HG02852 (cell line): ENCODE results near the gene MLXIP.
"Not testable (repeated sequence)": the region's sequence is repeated elsewhere in the genome, so short reads cannot be mapped to it uniquely, and the experiment has no call there.

Source experiments
- ATAC-seq: cut with Tn5 transposase; IDR thresholded peaks from one replicate; pipeline ENCODE4 v1.9.1; 2021; ENCODE audit warnings: mild to moderate bottlenecking, moderate library complexity; ENCODE audit not compliant: unreplicated experiment

The MLXIP gene

DNA sequence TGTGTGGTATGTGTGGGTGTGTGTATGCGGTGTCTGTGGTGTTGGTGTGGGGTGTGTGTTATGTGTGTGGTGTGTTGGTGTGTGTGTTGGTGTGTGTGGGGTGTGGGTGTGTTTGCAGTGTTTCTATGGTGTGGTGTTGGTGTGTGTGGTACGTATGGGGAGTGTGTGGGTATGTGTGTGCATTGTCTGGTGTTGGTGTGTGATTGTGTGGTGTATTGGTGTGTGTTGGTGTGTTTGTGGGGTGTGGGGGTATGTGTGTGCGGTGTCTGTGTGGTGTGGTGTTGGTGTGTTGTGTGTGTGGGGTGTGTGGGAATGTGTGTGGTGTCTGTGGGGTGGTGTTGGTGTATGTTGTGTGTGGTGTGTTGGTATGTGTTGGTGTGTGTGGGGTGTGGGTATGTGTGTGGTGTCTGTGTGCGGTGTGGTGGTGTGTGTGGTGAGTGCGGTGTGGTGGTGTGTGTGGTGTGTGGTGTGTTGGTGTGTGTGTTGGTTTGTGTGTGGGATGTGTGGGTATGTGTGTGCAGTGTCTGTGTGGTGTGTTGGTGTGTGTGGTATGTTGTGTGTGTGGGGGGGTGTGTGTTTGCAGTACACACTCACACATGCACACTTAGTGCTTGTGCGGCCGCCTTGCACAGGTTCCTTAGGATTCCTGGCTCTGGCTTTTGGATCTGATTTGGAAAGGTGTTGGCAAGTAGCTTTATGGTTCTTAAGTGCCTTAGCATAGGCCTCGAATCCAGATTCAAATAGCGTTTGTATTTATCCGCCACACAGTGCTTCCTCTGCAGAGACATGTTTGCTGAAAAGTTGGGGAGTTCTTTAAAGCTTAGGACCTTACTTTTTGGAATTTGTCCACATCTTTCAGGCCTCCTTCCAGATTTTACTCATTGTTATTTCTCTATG lies 16.4 kb downstream of the MLXIP start:
- no peak for ATAC-seq

DNA sequence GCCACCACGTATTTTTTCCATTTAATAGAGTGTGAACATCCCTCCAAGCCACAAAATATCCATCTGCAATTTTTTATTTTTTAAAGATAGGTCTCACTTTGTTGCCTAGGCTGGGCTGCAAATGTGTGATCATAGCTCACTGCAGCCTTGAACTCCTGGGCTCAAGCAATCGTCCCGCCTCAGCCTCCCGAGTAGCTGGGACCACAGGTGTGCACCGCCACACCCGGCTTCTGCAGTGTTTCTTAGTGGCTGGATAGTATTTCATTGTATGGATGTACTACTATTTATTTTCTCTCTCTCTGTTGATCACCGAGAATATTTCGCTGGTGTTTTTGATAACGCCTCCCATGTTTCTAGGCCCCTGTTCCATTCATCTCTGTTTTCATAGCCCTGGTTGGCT lies 17.5 kb downstream of the MLXIP start:
- ATAC-seq: no peak

GRCh38 chr12:122096591-122097149 lies 18.1 kb downstream of the MLXIP start:
- ATAC-seq: no peak

GRCh38 chr12:122097584-122097926 lies 19.0 kb downstream of the MLXIP start:
- no peak for ATAC-seq

GRCh38 chr12:122097927-122098756 lies 19.6 kb downstream of the MLXIP start:
- ATAC-seq: no peak

- no peak for ATAC-seq
These were observed 20.8 kb downstream of the MLXIP start for GRCh38 chr12:122099280-122099749.

- no peak for ATAC-seq
These were observed 21.3 kb downstream of the MLXIP start for GRCh38 chr12:122099856-122100255.

DNA sequence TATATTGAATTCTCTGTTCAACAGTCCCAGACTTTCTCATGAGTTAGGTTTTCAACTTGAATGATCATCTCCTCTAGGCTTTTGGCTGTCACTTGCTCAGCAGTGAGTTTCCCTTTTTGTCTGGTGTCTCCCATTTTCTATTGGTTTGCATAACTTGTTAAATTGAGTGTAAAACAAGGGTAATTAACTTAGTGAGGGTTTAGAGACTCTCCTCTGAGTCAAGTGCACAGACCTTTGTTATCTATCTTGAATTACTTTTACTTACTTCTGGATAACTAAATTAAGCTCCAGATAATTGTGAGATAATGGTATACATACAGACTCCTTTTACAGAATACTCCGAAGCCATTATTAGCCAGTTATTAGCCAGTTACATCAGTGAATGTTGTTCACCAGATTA lies 22.0 kb downstream of the MLXIP start:
- ATAC-seq: no peak

DNA sequence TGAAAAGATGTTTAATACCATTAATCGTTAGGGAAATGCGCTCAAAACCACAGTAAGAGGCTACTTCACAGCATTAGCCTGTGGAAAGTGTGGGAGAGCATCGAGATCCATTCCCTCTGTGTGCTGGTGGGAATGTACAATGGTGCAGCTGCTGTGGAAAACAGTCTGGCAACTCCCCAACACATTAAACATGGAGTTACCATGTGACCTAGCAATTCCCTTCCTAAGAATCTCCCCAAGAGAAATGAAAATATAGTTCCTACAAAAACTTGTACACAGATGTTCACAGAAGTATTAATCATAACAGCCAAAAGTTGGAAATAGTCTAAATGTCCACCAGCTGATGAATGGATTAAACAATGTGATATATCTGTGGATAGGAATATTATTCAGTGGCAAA lies 23.8 kb downstream of the MLXIP start:
- no peak for ATAC-seq

- ATAC-seq: no peak
These were observed 26.3 kb downstream of the MLXIP start for GRCh38 chr12:122104844-122105243.

DNA sequence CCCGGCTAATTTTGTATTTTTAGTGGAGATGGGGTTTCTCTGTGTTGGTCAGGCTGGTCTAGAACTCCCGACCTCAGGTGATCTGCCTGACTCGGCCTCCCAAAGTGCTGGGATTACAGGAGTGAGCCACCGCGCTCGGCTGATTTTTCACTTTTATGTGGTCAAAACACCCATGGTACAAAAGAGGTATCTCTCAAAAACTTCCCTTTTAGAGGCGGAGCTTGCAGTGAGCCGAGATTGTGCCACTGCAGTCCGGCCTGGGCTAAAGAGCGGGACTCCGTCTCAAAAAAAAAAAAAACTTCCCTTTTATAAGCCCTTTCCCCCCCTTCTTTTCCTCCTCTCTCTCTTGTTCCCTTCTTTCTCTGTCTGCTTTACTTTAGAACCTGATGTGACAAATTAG lies 26.9 kb downstream of the MLXIP start:
- not testable (repeated sequence) for ATAC-seq

GRCh38 chr12:122106843-122107242 lies 28.3 kb downstream of the MLXIP start:
- no peak for ATAC-seq

GRCh38 chr12:122107261-122107660 lies 28.7 kb downstream of the MLXIP start:
- ATAC-seq: no peak

DNA sequence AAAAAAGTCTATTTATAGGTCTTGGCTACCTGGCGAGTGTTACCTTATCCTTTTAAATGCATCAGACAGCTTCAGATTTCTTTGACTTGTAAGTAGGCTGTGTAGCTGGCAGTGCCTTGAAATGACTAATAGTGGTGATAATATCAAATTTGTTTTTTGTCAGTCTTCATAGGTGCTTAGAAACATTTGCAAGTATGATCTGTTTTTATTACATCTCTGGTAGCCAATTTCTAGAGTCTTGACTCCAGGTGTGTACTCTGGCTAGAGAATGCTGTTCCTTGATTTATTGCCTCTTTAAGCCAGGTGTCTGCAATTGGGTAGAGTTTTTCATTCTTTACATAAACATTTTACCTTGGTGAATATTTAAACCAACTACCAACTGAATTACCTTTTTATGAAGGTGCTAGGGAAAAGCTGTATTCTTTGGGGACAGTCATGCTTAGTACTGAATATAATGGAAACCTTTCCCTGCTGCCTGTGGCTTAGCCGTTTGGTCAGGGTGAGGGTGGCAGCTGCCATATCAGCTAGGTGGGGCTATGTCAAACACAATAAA lies 32.6 kb downstream of the MLXIP start:
- ATAC-seq: no peak

DNA sequence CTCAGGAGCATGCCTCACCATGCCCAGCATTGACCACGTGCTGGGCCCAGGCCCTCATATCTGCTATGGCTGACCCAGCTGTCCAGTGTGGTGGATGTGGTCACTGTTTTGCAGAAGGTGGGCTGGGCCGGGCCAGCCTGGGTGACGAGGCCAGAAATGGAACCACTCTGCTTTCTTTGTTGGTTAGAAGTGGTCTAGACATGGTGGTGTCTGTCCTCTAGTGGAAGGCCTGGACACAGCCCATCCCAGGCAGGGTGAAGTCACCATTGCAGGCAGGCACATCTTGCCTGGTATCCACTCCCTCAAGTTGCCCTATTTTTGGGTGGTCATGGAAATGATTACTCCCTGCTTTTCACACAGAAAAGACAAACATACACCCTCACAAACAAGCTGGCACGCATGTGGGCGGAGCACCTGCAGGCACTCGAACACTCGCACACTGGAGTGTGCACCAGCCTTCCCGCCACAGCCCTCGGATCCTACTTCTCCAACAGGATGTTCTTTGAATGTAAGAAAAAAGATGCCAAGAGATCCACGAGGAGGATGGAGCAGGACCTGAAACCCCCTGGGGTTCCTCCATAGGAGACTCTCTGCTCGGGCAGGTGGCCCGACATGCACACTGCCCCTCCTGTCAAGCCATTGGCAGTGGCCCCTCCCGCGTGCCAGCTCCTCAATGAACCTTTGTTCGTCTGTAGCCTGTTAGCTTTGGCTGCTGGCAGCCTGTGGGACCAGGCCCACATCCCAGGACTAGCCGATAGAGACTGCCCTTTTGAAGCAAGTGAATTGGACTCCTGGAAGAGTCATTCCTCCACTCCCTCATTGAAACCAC lies 38.4 kb downstream of the MLXIP start:
- ATAC-seq: no peak

- ATAC-seq: no peak
These were observed 39.4 kb downstream of the MLXIP start for GRCh38 chr12:122117979-122118378.

DNA sequence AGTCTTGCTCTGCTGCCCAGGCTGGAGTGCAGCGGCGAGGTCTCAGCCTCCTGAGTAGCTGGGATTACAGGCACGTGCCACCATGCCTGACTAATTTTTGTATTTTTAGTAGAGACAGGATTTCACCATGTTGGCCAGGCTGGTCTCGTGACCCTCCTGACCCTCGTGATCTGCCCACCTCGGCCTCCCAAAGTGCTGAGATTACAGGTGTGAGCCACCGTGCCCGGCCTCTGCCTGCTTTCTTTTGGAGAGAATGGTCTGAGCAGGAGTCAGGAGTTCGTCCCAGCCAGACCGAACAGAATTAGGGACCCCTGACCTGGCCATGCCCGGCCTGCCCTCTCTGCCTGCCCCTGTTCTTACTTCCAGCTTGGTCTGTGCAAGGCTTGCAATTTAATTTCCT lies 42.8 kb downstream of the MLXIP start:
- not testable (repeated sequence) for ATAC-seq

- ATAC-seq: no peak
These were observed 43.2 kb downstream of the MLXIP start for GRCh38 chr12:122121745-122122144.

- no peak for ATAC-seq
These were observed 44.6 kb downstream of the MLXIP start for GRCh38 chr12:122123051-122123760.

DNA sequence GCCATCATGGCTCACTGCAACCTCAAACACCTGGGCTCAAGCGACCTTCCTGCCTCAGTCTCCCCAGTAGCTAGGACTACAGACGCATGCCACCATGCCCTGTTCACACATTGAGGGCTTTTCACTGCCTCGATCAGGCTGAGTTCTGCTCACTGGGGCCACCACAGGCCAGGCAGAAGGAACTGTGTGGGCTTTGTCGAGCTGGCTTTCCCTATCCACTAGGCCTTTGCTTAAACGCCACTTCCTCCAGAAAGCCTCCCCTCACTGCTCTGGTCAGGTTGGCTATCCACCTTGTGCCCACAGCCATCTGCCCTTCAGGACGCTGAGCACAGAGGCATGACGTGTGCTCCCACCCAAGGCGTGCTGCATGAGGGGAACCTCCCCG lies 45.2 kb downstream of the MLXIP start:
- no peak for ATAC-seq
